ENCODE measurements around the gene CPLX4.

- TF ChIP-seq CTCF (IDR thresholded peaks at IDR 0.05) (no peak), EP300 (IDR thresholded peaks at IDR 0.05) (no peak), POLR2A (IDR thresholded peaks at IDR 0.05) (no peak), POLR2AphosphoS5 (IDR thresholded peaks at IDR 0.05) (no peak)
Measured at GRCh38 chr18:59303656-59304195, 14.7 kb downstream of the CPLX4 start.
